NCI-H2107 (cell line): ENCODE data around the gene MRE11.

Experiments used
- DNase-seq: peaks from one replicate; lab custom pipeline; 2025; lab: John Stamatoyannopoulos, UW

The MRE11 gene

DNA sequence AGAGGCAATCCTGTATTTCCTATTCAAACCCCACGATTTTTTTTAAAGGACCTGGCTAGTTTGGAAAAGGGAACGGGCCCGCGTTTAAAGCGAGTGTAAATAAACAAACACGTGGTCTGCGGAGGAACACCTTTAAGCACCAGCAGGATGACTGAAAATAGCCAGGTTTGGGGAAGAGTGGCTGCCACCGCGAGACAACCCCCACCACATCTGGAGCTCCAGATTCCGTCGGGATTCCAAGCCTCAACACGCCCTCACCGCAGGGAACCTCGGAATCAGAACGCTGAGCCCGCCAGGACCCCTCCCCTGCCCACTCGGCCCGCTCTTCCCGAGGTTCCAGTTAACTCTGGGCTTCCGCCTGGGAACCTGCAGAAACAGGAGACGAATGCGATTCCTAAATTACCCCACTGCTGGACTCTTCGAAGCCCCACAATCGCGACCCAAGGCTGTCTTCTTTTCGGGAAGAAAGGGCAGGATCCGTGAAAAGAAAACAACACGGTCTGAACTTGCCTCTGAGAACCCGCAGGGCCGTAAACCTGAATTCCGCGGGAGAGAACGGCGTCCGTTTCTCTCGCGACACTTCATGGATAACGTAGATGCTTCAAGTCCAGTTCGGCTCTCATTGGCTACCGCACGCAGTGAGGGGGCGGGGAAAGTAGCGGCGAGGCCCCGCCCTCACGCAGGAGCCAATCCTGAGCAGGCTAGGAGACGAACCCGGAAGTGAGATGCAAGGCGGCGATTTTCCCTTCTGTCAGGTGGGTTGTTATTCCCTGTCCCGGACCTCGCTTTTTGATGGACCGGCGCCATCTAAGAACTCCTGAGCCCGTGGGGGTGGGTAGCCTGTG lies at the start of gene MRE11, which contains the start of gene ANKRD49:
TSS of gene MRE11 (minus strand) at position 564 of the 845 bp plus-strand sequence. CDS start 1,043 bp downstream, outside the sequence.
TSS of gene ANKRD49 (plus strand) at position 704 of the 845 bp plus-strand sequence. CDS start 2,710 bp downstream, outside the sequence.
- peak; percentile 93 for DNase-seq

DNA sequence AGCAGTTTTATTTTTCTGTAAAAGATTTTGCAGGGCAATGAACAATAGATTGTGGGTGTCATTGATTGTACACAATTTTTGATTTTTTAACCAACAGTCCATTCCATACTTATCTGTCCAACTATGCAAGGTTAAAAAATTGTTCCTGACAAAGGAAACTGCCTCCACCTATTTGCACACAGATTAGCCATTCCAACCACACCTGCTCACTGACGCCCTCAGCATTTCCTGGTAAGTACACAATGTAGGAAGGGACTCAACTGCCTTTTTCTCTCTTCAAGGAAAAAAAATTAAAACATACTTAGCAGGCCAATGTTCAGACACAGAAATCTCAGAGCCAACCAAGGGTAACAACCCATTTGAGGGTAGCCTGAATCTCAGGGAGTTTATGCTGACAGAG lies 45.8 kb upstream of the MRE11 start:
- DNase-seq, result no peak

DNA sequence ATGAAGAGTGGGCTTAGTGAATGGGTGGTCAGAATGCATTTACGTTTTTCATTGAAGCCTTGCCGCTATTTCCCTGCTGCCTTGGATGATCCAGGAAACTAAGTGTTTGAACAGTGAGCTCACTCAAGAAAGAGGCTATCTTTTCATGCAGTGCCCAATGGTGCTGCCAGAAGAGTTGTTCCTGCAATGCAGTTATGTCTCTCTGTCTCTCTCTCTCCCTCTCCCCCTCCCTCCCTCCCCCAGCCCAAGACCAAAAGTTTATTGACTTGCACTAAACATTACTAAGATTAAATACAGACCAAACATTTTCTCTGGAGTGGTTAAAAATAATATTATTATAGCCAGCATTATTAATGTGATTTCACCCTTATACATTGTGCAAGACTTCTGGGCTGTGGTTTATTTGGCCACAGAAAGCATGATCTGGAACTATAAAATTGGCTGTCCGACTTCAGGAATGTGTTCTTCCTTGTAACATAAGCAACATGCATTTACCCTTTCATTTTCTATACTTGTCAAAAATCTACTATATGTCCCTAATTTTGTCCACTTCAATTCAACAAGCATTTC lies 43.5 kb upstream of the MRE11 start:
- no peak for DNase-seq

DNA sequence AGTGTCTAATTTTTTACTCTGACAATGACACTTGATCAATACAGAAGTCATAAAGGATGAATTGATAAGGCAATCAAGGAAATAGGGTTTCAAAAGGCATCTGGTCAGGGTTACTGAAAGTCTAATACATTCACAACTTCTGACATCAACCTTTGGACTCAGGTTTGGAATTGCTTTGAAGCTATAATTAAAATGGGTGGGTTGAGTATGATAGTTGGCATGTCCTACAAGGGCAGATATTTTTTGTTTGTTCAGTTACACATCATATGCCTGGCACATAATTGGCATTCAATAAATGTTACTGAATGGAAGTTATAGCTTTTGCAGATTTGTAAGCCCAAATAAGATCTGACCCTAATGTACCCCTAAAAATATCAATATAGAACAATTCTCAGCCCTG lies 42.7 kb upstream of the MRE11 start:
- DNase-seq, result no peak

DNA sequence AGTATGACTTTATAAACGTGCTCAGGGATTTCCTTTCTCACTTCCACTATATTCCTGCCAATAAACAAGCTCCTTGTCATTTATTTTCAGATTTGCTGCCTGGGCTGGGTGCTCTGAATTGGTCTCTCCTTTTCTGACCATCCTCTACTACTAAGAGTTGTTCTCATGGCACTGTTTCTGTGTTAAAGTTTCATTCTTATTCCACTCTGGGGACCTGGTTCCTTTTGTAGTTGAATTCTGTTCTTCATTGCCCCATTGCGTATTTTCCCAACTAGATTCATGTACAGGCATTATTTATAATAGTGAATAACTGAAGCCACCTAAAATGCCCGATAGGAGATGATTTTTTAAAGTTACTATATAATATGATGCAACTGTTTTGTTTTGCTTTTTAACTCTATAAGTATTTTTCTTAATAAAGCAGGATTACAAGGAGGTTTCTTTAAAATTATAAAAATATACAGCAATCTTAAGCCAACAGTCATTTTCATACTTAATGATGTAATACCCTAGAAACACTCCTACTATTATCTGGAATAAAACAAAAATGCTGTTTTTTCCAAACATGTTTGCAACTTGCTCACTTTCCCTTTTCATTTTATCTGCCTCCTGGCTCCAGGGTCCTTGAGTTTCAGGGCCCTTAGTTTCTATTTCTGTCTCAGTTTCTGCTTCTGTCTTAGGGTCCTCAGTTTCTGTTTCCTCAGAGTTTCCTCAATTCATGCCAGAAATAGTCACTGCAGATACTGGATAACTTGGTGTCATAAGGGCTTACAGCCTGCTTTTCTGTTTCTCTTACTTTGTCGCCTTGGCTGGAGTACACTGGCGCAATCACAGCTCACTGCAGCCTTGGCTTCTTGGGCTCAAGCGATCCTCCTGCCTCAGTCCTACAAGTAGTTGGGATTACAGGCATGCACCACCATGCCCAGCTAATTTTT lies 40.3 kb upstream of the MRE11 start:
- no peak for DNase-seq

DNA sequence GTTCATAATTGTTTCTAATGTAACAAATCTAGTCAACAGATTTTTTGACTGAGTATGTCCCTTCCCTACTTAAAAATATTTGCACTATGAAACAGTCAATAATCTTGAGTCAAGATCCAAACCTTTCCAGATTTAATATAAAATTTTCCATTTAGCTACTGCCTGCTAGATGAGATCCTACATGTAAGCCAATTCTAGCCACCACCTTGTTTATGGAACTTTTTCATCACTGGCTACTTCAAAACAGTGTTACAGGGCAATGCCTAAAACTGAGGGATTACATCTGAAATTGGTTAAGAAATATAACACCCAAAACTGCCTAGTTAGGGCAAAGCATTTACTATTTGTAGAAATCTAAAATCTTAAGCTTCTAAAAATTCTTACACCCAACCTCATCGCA lies 39.6 kb upstream of the MRE11 start:
- no peak for DNase-seq

DNA sequence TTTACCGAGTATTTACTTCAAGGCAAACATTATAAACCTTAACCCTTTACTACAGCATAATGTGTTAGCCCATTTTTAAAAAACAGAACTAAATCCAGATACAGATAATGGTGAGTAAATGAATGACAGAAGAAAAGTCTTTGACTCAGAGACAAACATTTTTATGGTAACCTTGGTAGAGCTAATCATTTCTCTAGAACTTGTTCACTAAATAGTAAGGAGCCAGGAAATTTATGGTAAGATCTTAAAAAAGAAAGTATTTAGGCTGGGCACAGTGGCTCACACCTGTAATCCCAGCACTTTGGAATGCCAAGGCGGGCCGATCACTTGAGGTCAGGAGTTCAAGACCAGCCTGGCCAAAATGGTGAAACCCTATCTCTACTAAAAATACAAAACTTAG lies 38.6 kb upstream of the MRE11 start:
- DNase-seq, result no peak

DNA sequence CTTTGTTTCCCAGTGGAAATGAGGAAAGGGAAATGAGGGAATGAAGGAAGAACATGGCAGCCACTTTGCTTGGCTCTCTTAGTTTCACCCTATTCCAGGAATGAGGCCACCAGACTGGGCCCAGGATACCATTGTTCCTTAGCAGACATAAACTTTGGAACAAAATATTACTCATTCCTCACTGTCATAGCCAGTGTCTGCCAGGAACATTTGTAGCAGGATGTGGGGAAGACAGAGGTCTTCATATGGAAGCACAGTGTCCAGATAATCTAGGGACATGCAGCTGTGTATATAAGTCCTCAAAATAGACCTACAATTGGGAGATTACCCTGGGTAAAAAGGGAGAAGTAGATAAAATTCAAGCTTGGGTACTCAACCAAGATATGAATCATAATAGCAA lies 34.9 kb upstream of the MRE11 start:
- no peak for DNase-seq

DNA sequence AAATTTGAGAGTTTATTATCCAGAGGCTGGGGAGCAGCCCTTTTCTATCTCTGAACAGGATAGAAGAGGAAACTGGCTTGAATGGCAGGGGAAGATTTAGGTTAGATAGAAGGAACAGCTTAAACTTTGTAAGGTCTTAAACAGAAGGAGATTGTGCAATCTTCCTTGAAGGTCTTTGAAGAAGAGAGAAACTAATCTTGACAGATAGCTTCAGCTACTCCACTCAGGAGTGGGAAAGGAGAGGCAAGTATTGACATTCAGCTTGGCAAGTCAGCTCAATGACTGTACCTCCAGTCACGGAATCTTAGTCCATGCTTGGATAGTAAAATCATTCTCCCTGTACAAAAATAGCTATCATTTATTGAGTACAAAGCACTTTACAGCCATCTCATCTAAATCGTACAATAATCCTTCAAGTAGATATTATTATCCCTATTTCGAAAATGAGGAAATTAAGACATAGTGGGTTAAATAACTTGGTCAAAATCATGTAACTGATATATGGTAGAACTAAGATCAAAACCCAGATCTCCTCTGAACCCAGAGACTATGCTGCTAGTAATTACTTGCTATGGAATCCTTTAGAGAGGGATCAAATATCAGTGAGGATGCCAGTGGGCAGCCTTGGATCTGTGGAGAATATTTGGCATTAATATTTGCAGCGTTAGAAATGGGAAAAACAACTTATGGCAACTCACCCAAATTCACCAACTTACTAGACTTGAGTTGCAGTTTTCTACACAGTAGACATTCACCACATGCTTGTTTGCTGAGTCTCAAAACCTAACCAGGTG lies 33.2 kb upstream of the MRE11 start:
- DNase-seq, result no peak

DNA sequence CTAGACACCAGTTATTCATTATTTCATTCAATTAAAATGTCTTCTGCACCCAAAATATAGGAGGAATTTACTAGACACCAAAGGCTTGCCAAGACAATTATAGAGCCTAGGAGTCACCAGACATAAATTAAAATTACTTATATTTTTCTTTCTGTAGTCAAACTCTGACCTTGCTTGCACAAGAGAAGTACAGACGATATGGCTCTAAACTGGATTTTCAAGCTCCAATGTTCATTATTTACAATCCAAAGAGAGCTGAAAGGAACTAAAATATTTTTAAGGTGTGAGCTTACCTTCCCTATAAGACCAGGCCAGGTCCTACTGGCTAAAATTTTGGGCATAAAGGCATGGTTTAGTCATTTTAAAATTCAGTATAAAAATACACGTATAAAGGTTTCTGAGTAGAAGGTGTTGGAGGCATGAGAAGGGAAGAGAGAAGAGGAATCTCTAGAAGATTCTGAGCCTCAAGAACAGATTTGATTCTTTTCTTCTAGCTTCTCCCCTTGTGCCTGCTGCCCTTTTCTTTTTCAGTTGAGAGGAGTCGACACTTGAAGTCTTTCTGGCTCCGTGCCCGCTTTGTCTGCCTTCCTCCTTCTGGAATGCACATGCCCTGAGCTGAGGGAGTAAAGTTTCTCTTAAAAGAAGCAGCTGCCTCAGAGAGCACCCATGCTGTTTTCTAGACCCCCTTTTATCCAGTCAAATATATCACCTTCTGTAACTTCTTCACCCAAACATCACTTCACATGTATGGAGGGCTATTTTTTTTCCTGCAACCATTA lies 32.1 kb upstream of the MRE11 start:
- no peak for DNase-seq

DNA sequence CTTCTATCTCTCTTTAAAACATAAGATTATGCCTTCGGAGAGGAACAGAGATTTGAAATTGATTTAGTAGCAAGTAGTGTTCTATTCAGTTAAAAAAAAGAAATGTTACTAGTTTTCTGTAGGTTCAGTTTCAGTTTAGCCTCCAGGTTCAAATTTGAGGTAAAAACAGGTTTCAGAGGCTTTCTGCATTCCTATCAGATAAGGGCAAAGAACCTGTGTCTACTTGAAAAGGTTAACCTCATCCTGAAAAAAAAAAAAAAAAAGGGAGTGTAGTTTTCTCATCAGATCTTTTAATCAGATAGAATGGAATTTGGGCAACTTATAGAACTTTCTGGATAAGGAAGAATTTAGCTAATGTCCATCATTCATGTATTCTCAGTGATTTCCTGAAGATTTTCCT lies 30.7 kb upstream of the MRE11 start:
- no peak for DNase-seq

DNA sequence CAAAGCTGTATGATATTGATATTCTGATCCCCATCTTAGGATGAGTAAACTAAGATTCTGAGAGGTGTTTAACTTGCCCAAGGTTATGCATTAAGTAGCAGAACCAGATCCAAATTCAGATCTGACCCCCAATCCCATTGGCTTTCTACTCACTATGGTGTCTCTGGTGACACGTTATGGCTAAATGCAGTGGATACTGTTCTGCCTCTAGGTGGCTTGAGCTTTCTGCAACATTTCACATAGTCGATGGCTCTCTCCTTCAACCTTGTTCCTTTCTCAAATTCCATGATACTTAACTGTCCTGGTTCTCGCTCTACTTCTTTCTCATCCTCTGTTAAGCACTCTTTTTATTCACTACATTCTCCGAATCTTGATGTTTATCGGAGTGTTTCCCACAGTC lies 28.0 kb upstream of the MRE11 start:
- no peak for DNase-seq

DNA sequence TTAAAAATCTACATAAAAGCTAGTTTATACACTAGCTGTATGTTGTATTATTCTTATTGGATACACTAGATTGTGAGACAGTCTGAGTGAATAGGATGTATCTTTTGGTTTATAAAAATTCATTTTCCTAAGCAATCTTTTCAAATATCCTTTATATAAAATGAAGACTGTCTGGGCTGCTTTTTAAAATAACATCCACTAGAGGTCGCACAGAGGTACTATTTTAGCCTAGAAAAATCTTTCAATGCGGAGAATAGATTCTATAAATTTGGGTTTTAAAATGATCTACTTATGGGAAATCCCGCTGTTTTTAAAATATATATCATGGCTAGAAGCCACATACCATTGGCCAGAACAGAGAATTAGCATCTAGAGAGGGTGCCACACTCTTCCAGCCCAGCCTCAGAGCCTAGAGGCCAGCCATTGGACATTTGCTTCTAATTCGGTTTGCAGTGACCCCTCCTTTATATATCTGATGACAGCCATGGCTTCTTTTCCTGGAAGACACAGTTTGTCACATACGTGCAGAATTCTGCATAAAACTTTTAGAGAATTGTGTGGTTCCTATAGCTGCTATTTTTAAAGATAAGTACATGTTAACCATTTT lies 25.9 kb upstream of the MRE11 start:
- DNase-seq, result no peak

DNA sequence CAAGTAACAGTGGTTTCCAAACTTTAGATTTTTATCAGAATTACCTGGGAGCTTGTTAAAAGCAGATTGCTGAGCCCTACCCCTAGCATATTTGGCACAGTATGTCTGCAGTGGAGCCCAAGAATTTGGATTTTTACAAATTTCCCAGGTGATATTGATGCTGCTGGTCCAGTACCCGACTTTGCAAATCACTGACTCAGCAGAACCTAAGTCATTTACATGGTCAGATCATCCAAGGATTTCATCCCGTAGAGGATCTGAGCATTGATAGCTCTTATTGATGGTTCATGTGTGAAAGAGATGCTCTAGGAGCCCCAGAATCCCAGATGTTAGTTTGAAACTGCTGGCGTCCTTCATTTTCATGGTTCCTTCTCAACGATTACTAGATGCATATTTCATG lies 24.7 kb upstream of the MRE11 start:
- no peak for DNase-seq

DNA sequence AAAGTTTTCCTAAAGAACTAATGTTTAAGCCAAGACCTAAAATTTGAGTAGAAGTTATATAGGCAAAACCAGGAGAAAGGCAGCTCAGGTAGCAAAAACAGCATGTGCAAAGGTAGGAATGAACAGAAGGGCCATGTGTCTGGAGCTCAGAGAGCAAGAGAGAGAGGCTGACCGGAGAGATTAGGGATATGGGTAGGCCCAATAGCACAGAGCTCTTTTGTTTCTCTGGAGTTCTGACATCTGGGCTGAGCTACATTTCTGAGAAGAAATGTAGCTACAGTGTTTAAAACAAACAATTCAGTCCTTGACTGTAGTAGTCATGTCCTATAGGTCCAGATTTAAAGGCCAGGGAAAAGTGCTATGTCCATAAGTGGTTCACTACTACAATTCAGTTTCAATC lies 23.1 kb upstream of the MRE11 start:
- DNase-seq, result no peak

DNA sequence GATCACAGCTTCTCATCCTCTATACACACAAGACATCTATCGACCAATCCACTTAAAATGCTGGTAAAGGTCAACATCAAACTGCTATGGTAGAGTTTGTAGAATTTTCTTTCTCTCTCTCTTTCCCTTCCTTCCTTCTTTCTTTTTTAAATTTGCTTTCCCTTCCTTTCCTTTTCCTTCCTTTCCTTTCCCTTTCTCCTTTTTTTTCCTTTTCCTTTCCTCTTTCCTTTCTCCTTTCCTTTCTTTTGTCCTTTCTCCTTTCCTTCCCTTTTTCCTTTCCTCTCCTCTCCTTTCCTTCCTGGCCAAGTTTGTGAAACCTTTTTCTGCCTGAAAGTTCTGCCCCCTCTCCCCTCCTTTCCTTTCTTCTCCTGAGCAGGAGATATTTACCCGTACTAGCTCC lies 21.8 kb upstream of the MRE11 start:
- no peak for DNase-seq

DNA sequence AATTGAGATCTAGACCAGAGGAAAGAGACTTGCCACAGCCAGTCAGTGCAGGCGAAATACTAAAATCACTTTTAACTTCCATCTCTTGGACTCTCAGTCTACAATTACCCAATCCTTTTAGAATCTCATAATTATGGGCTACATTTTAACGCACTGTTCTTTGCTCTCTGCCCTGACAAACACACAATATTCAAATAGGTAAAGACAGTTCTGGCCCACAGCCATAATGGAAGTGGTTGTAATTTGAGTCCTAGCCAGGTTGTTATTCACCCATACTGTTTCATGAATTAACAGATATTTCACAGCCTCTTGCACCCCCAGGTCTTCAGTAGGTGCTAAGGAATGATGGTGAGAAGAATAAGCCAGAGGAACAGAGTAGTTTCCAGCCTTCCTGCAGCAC lies 19.4 kb upstream of the MRE11 start:
- DNase-seq, result peak; percentile 60

DNA sequence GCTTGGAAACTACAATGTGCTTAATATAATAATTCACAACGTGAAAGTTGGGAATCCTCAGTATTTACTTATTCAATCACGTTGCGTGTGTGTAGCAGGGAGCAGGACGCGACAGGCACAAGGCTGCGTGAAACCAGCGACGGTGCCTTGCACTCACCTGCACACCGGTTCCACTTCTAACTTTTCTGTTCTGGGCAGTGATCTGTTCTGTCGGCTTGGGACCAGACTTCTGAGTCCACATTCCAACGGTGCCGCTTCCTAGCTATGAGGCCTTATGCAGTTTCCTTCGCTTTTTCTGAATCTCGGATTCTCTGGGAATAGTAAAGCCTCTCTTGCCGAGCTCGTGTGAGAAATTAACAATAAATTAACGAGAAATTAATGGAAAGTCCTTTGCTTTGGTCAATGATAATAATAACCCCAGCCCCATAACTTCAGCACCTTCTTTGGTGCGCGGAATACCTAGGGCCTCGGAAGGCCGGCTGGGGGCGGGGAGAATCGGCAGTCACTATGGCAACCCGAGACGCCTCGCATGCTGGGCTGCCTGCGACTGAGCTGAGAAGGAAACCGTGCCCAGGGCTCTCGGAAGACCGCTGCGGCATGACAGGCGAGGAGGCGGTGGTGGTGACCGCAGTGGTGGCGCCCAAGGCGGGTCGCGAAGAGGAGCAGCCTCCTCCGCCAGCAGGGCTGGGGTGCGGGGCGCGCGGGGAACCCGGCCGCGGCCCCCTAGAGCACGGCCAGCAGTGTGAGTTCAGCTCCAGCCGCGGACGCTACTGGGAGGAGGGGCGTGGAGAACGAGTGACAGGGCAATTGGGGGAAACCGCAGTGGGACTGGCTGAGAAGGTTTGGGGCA lies 18.5 kb upstream of the MRE11 start, which contains the start of gene C11orf97:
TSS of gene C11orf97 (plus strand) at position 530 of the 850 bp plus-strand sequence. CDS start at position 598, 68 bp downstream.
- DNase-seq, result no peak

DNA sequence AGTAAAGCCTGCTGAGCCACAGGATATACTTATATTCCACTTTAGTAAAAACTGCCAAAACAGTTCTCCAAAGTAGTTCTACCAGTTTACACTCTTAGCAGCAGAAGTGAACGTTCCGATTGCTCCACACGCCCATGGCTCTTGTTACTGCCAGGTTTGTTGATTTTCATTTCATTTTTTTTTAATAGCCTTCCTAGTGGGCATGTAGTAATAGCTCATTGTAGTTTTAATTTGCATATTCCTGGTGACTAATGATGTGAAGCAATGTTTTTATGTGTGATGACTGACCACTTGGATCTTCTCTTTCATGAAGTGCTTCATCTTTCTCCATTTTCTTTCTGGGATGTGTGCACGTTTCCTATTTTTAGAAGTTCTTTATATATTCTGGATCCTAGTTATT lies 13.8 kb upstream of the MRE11 start:
- DNase-seq, result no peak
